ENCODE results near the gene C12orf42.

Gene C12orf42

DNA sequence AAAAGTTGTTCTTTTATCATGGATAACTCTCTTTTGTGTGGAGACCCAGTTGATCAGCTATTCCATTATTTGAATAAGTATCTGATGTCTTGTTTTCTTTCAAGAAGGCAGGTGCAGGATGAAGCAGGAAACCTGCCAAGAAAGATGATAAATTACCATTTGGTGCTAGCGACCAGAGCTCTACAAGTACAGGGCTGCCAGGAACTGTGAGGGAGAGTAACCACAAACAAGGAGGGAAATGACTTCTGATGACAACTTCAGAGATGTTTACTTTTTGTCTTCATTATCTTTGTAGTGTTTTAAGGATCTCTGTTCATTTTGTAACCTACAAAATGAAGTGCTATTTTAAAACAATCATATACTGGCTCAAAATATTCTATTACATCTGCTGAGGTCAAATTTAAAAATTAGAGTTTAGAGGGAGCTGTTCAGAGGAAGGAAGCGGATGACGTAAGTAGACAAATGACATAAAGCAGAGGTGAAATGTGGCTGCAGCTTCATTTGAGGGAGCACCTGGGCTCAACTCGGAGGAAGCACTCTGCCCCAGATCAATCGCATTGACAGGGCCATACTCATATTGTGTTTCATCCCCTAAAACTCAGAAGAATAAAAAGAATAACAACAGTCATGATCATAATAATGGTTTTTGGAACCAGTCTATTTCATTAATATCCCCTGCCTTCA, 226.8 kb downstream of the C12orf42 start:
- DNase-seq (ENCODE audit: low read depth in 2 of 2): no peak

DNA sequence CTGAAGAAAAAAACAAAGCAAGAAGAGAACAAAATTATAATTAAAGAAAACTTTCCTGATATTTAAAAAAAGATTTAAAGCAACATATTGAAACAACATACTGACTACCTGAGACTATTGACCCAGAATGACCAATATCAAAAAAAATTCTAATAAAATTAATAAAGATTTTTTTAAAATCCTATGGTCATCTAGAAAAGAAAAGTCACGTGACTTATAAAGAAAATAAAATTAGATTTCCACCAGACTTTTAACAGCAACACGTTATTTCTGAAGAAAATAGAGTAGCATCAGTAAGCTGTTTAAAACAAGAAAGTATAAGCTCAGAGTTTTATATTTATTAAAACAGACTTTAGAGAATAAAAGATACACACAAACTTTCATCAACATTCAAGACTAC, 238.0 kb downstream of the C12orf42 start:
- DNase-seq (ENCODE audit: low read depth in 2 of 2): no peak
